ENCODE results near the gene TRAF5.
"Not testable (repeated sequence)": the region's sequence is repeated elsewhere in the genome, so short reads cannot be mapped to it uniquely, and the experiment has no call there.

DNA sequence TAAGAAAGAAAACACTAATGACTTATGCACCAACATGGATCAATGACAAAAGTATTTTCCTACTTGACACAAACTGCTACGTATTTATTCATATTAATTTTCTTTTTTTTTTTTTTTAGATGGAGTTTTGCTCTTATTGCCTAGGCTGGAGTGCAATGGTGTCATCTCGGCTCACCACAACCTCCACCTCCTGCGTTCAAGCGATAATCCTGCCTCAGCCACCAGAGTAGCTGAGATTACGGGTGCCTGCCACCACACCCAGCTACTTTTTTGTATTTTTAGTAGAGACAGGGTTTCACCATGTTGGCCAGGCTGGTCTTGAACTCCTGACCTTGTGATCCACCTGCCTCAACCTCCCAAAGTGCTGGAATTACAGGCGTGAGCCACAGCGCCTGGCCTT, 5.0 kb upstream of the TRAF5 start:
- TF ChIP-seq SPI1, POLR2AphosphoS5, POLR2A (IDR thresholded peaks at IDR 0.05; ENCODE audit: low read depth, low read length): not testable (repeated sequence)
